HEK293T (cell line): ENCODE results near the gene NADSYN1.

Experiments
- CTCF ChIA-PET: fragments of 350-600 bp; formaldehyde crosslinking; extraction: SDS; loops from one replicate; lab custom pipeline; 2021; ENCODE audit warnings: antibody characterized with exemption, inconsistent platforms; lab: Yijun Ruan, JAX
- POLR2A ChIA-PET: fragments of 350-600 bp; formaldehyde crosslinking; extraction: SDS; loops from one replicate; lab custom pipeline; 2020; ENCODE audit warnings: antibody characterized with exemption, inconsistent platforms; lab: Yijun Ruan, JAX
- DNase-seq: peaks from one replicate; pipeline ENCODE4 v3.0.0; 2012; ENCODE audit warnings: mixed read lengths; ENCODE audit errors: extremely low spot score
- ARNT ChIP-seq: fragments of 450-650 bp; IDR thresholded peaks from 2 replicates; pipeline ENCODE4 v1.6.1; 2017; ENCODE audit warnings: mild to moderate bottlenecking
- BHLHE40 ChIP-seq: fragments of 450-650 bp; IDR thresholded peaks from 2 replicates; pipeline ENCODE4 v1.6.1; 2016; ENCODE audit warnings: mild to moderate bottlenecking, moderate library complexity, borderline replicate concordance
- CTBP1 ChIP-seq: fragments of 450-650 bp; IDR thresholded peaks from 2 replicates; pipeline ENCODE4 v1.6.1; 2016; ENCODE audit warnings: borderline replicate concordance
- ELF4 ChIP-seq: fragments of 450-650 bp; IDR thresholded peaks from 2 replicates; pipeline ENCODE4 v1.6.1; 2017; ENCODE audit warnings: antibody characterized with exemption
- FOXA1 ChIP-seq: fragments of 450-650 bp; IDR thresholded peaks from 2 replicates; pipeline ENCODE4 v1.6.1; 2016; ENCODE audit warnings: mild to moderate bottlenecking
- FOXK2 ChIP-seq: fragments of 450-650 bp; IDR thresholded peaks from 2 replicates; pipeline ENCODE4 v1.6.1; 2016; ENCODE audit warnings: mild to moderate bottlenecking
- FOXM1 ChIP-seq: fragments of 450-650 bp; IDR thresholded peaks from 2 replicates; pipeline ENCODE4 v1.6.1; 2017; ENCODE audit warnings: mild to moderate bottlenecking, borderline replicate concordance
- HDGF ChIP-seq: fragments of 450-650 bp; IDR thresholded peaks from 2 replicates; pipeline ENCODE4 v1.6.1; 2017; ENCODE audit warnings: antibody characterized with exemption, borderline replicate concordance
- L3MBTL2 ChIP-seq: fragments of 450-650 bp; conservative IDR thresholded peaks from 2 replicates; pipeline ENCODE4 v1.6.1; 2016; ENCODE audit warnings: mild to moderate bottlenecking
- LEF1 ChIP-seq: fragments of 450-650 bp; IDR thresholded peaks from 2 replicates; pipeline ENCODE4 v1.6.1; 2017; ENCODE audit warnings: mild to moderate bottlenecking, borderline replicate concordance
- NFRKB ChIP-seq: fragments of 450-650 bp; IDR thresholded peaks from 2 replicates; pipeline ENCODE4 v1.6.1; 2016; ENCODE audit warnings: mild to moderate bottlenecking, moderate library complexity
- SP1 ChIP-seq: fragments of 450-650 bp; IDR thresholded peaks from 2 replicates; pipeline ENCODE4 v1.6.1; 2017
- SUZ12 ChIP-seq: fragments of 450-650 bp; IDR thresholded peaks from 2 replicates; pipeline ENCODE4 v1.6.1; 2016; ENCODE audit warnings: mild to moderate bottlenecking
- TARDBP ChIP-seq: fragments of 450-650 bp; IDR thresholded peaks from 2 replicates; pipeline ENCODE4 v1.6.1; 2016
- ZNF384 ChIP-seq: fragments of 450-650 bp; IDR thresholded peaks from 2 replicates; pipeline ENCODE4 v1.6.1; 2016
- TF ChIP-seq, protein P1 (sequence below): fragments of 450-650 bp; IDR thresholded peaks from 2 replicates; pipeline ENCODE4 v1.6.1; 2016

Gene NADSYN1

DNA sequence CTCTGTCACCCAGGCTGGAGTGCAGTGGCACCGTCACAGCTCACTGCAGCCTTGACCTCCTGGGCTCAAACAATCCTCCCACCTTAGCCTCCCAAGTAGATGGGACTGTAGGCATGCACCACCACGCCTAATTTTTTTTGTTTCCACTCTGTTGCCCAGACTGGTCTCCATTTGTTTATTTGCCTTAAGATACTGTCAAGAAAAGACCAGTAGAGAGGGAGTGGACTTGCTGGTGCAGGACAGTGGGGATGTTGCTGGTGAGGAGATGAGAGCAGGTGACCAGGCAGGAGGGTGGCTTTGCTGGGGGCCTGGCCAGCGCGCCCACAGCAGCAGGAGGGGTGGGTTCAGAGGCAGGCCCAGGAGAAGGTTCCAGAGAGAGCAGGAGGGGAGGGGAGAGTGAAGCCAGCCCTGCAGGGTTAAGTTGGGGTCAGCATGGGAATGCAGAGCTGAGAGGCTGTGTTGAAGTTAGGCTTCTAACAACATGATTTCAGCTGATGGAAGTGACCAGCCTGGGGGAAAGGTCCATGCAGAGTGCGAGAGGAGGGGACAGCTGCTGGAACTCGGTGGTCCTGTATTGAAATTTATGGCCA lies 35.8 kb downstream of the NADSYN1 start:
- CTCF ChIA-PET, result no interaction called here
- DNase-seq, result no peak
- TF ChIP-seq FOXA1 (no peak), FOXM1 (no peak), CTBP1 (no peak), ARNT (no peak), HDGF (no peak), LEF1 (no peak), BHLHE40 (no peak), NFRKB (no peak), FOXK2 (no peak), L3MBTL2 (no peak), SUZ12 (no peak), SP1 (no peak), ZNF384 (no peak), TARDBP (no peak), ELF4 (no peak)
- TF ChIP-seq, protein P1, sequence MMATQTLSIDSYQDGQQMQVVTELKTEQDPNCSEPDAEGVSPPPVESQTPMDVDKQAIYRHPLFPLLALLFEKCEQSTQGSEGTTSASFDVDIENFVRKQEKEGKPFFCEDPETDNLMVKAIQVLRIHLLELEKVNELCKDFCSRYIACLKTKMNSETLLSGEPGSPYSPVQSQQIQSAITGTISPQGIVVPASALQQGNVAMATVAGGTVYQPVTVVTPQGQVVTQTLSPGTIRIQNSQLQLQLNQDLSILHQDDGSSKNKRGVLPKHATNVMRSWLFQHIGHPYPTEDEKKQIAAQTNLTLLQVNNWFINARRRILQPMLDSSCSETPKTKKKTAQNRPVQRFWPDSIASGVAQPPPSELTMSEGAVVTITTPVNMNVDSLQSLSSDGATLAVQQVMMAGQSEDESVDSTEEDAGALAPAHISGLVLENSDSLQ, result no peak
- POLR2A ChIA-PET, result no interaction called here

DNA sequence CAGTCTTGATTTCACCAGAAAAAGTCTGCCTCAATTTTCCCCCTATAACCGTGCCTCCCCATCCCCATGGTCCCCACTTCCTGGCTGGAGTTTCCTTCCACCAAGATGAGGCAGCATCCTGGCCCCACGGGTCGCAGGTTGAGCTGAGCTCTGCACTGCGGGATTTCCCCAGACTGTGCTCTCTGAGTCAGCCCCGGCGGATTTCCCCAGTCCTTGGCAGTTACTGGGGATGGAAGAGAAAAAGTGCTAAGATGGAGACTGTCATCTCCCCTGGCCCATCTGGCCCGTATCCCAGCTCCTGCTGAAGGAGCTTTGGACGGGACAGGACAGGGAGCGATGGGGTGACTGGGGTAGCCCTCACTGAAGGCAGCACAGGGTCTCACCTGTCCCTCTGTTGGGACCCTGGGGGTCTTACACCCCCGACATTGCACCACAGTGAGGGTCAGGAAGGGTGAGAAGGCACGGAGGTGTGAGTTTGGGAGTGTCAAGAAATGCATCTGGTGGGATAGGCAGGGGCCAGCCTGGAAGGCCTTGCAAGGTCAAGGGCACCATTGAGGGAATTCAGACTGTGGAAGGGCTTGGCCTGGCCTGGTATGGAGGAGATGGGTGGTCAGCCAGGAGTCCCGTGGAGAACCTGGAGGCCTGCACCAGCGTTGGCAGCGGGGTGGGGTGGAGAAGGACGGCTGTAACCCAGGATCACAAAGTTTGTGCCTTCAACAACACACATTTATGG lies 36.5 kb downstream of the NADSYN1 start:
- POLR2A ChIA-PET, result no interaction called here
- CTCF ChIA-PET, result no interaction called here
- no peak for DNase-seq
- TF ChIP-seq ARNT, result no peak

DNA sequence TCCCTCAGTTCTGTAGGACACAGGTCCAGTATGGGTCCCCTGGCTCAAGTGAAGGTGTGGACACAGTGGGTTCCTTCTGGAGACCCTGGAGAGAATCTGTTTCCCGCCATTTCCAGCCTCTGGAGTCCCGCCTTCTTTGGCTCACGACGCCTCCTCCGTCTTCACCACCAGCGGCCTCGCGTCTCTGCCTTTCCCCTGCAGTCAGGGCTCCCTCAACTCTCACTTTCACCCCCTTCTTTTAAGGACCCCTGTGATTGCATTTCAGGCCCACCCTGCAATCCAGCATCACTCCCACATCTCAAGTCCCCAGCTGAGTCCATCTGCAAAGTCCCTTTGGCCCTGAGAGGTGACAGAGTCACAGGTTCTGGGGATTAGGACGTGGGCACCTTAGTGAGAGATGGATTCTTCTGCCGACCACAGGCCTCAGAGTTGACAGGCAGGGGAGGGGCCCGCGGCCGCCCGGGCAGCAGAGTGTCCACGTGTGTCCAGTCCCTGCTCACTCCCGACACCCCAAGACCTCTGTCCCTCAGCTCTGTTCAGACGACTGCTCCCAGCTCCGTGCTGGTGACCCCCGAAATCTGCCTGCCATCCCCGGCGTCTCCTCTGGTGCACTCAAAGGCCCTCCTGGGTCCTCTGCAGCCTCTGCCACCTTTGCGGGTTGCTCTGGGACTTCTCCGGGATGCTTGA lies 37.2 kb downstream of the NADSYN1 start:
- POLR2A ChIA-PET, result no interaction called here
- CTCF ChIA-PET, result no interaction called here
- TF ChIP-seq FOXK2 (no peak), HDGF (no peak), CTBP1 (no peak), BHLHE40 (no peak), SUZ12 (no peak), ZNF384 (no peak), ELF4 (no peak), L3MBTL2 (no peak), FOXA1 (no peak)
- no peak for DNase-seq

DNA sequence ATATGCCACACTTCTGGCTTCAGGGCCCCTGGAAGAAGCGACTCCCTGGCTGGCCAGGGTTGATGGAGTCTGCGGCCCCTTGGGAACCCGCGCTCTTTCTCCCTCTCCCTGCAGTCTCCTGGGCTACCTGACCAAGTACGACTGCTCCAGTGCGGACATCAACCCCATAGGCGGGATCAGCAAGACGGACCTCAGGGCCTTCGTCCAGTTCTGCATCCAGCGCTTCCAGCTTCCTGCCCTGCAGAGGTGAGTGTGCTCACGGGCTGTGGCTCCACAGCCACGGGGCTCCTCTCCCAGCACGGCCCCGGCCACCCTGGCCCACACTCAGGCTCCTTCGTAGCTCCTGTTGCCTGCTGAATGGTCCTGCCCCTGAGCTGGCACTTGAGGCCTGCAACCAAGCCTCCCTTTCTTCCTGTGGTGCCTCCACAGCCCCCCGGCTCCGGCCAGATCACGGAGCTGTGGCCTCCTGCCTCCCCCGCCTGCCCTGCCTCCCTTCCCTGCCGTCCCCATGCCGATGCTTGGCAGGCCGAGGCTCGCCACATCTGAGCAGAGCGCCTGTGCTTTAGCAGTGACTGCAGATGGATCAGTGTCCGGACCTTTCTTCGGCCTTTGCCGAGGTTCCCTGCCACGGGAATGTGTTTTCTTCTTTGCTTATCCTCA lies 37.9 kb downstream of the NADSYN1 start:
- CTCF ChIA-PET, result no interaction called here
- POLR2A ChIA-PET, result no interaction called here
- no peak for DNase-seq
- no peak for TF ChIP-seq FOXK2
- TF ChIP-seq LEF1, result no peak

DNA sequence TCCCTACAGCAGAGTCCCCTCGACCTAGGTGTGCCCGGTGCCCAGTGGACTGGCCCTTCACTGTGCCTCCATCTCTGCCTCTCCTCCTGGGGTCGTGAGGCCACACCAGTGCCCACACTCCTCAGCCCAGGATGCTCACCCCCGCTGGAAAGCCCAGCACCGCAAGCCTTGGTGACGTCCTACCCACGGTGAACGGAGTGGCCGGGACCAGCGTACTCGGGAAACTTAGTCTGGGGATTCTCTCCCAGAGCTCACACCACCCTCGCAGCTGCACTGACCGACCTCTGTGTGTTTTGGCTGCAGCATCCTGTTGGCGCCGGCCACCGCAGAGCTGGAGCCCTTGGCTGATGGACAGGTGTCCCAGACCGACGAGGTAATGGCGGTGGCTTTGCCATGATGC lies 38.5 kb downstream of the NADSYN1 start:
- ChIA-PET CTCF (no interaction called here), POLR2A (no interaction called here)
- no peak for TF ChIP-seq FOXA1
- no peak for TF ChIP-seq L3MBTL2
- TF ChIP-seq TARDBP, result no peak
- no peak for TF ChIP-seq FOXK2
- TF ChIP-seq ZNF384, result no peak
- TF ChIP-seq, protein P1, result no peak
- TF ChIP-seq BHLHE40, result no peak
- no peak for TF ChIP-seq CTBP1
- no peak for TF ChIP-seq SUZ12
- no peak for TF ChIP-seq HDGF
- no peak for TF ChIP-seq NFRKB
- TF ChIP-seq FOXM1, result no peak
- TF ChIP-seq ARNT, result no peak
- no peak for TF ChIP-seq LEF1
- no peak for TF ChIP-seq SP1
- TF ChIP-seq ELF4, result no peak
- no peak for DNase-seq

DNA sequence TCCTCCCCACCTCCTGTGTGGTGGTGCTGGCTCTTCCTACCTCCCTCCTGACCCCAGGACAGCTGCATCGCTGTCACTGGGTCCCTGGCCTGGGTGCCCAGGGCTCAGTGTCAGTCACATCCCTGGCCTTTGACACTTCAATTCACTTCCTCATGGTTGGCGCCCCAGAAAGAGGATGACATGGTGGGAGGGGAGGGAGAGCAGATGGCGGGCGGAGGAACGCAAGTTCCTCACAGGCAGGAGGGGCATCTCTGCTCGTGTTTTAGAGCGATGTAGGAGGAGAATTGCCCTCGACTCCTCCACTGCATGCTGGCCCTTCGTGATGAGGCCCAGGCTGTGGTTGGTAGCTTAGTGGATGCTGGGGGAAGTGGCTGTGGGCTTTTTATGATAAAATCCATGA lies 38.9 kb downstream of the NADSYN1 start:
- no peak for DNase-seq
- CTCF ChIA-PET, result no interaction called here
- POLR2A ChIA-PET, result no interaction called here
- TF ChIP-seq FOXM1, result no peak
- no peak for TF ChIP-seq BHLHE40
- no peak for TF ChIP-seq CTBP1
- no peak for TF ChIP-seq SP1
- no peak for TF ChIP-seq NFRKB
- no peak for TF ChIP-seq SUZ12
- no peak for TF ChIP-seq FOXA1
- no peak for TF ChIP-seq LEF1
- TF ChIP-seq ZNF384, result no peak
- no peak for TF ChIP-seq HDGF
- TF ChIP-seq ARNT, result no peak
- no peak for TF ChIP-seq FOXK2
- TF ChIP-seq L3MBTL2, result no peak
- TF ChIP-seq, protein P1, result no peak
- TF ChIP-seq TARDBP, result no peak
- no peak for TF ChIP-seq ELF4
